ENCODE results near the gene GPC2. TPM values are rescaled to one million over a fixed set of nuclear protein-coding genes. Genes with fewer than 3 reads are reported as not detected.

GPC2 gene
- total and polyA plus RNA-seq, 2 donors (not counting 3 experiments of a cell fraction or from before 2014, with no cell fraction given) = 9.2 to 17.5 TPM

DNA sequence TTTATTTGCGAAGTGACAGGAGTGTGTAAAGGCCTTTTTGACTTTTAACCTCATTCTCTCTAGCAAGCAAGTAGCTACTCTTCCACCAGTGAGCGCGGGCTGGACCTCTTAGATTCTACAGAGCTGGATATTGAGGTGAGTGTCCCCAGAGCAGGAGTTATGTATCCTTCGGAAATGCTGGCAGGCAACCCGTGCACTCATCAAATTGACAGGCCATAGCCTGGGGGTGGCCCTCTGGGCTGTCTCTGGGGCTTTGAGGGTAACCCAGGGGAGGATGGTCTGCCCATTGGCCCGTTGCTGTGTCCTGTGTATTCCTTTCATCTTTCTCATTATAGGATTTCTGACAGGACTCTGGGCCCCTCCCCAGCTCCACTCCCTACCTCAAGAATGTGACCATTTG is 36.5 kb upstream of the GPC2 start:
- dilution Hi-C loops (cut with MboI; ENCODE audit: extremely low pct_ligation_motif_present, low sequenced_read_pairs) = no loop called here
- TF ChIP-seq, protein P1, sequence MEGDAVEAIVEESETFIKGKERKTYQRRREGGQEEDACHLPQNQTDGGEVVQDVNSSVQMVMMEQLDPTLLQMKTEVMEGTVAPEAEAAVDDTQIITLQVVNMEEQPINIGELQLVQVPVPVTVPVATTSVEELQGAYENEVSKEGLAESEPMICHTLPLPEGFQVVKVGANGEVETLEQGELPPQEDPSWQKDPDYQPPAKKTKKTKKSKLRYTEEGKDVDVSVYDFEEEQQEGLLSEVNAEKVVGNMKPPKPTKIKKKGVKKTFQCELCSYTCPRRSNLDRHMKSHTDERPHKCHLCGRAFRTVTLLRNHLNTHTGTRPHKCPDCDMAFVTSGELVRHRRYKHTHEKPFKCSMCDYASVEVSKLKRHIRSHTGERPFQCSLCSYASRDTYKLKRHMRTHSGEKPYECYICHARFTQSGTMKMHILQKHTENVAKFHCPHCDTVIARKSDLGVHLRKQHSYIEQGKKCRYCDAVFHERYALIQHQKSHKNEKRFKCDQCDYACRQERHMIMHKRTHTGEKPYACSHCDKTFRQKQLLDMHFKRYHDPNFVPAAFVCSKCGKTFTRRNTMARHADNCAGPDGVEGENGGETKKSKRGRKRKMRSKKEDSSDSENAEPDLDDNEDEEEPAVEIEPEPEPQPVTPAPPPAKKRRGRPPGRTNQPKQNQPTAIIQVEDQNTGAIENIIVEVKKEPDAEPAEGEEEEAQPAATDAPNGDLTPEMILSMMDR (IDR thresholded peaks at IDR 0.05; ENCODE audit: extremely low read depth in 1 of 2, insufficient read depth in 1 of 2, low read depth in 1 of 2, low read length in 2 of 2) = no peak
- TF ChIP-seq POLR2A (IDR thresholded peaks at IDR 0.05; ENCODE audit: low read depth, low read length) = no peak
- no peak for TF ChIP-seq EZH2 (IDR thresholded peaks at IDR 0.05; ENCODE audit: borderline replicate concordance, low read depth, low read length, severe bottlenecking)
- no peak for TF ChIP-seq FOS (IDR thresholded peaks at IDR 0.05; ENCODE audit: borderline replicate concordance, insufficient read depth, low read length)
- no peak for TF ChIP-seq MYC (IDR thresholded peaks at IDR 0.05; ENCODE audit: low read depth, low read length)
- TF ChIP-seq, protein P2, sequence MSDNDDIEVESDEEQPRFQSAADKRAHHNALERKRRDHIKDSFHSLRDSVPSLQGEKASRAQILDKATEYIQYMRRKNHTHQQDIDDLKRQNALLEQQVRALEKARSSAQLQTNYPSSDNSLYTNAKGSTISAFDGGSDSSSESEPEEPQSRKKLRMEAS (IDR thresholded peaks at IDR 0.05; ENCODE audit: insufficient read depth, insufficient read length) = no peak
- H3K4me2 ChIP-seq (ENCODE audit: insufficient read depth, low read length) = no peak overlapping the region
- H3K9me3 ChIP-seq (replicated peaks; ENCODE audit: control insufficient read depth, insufficient read depth, low read length) = no peaks in the 10 kb centered on the region
- H3K36me3 ChIP-seq (ENCODE audit: control insufficient read depth in 2 of 2, extremely low read depth in 1 of 2, insufficient read depth in 2 of 2, low read length in 2 of 2) = no peaks in the 10 kb centered on the region
- H3K79me2 ChIP-seq (ENCODE audit: control insufficient read depth, insufficient read depth, low read length) = no peaks in the 10 kb centered on the region
- FAIRE-seq = no peak
- no peak overlapping the region for H3K27ac ChIP-seq (ENCODE audit: insufficient read depth, low read depth, low read length)
- no peak overlapping the region for H3K4me3 ChIP-seq (replicated peaks in 1 of 3; ENCODE audit: insufficient read depth in 1 of 3, low read depth in 1 of 3, low read length in 3 of 3)
- intact Hi-C loops (cut with micrococcal nuclease) = no loop called here
- H4K20me1 ChIP-seq (replicated peaks; ENCODE audit: control insufficient read depth, extremely low read depth, insufficient read depth, low read length) = no peaks in the 10 kb centered on the region
- BruUV-seq (replicated peaks) = no TSS peak
- no peak for DNase-seq (ENCODE audit: low read depth, low spot score)
- no peak overlapping the region for H2AFZ ChIP-seq (ENCODE audit: low read depth, low read length)
- CTCF ChIA-PET = interaction anchor here (1.1 kb wide), 1 partner anchor 81 kb away, joined by 3 read pairs; no protein-coding TSS in a partner anchor
- POLR2A ChIA-PET = no interaction called here
- H3K9ac ChIP-seq (replicated peaks; ENCODE audit: extremely low read depth, insufficient read depth, low read length) = no peak overlapping the region
- H3K27me3 ChIP-seq (ENCODE audit: control insufficient read depth in 2 of 2, insufficient read depth in 2 of 2, low read length in 2 of 2) = peaks cover 13 to 16% of the 10 kb centered on the region in 2 experiments
- no peaks in the 10 kb centered on the region for H3K9me1 ChIP-seq (replicated peaks; ENCODE audit: control insufficient read depth, extremely low read depth, insufficient read depth, low read length)
- no peaks in the 10 kb centered on the region for H3K4me1 ChIP-seq (ENCODE audit: control insufficient read depth, extremely low read depth, insufficient read depth, low read length)
